HCT116 (cell line): ENCODE measurements around the gene PRSS53.

Source experiments
- EZH2 ChIP-seq: fragments of 200-600 bp; sonication (generic); IDR thresholded peaks from 2 replicates; pipeline ENCODE4 v1.6.1; 2017; ENCODE audit warnings: antibody characterized with exemption, mixed run types
- EZH2phosphoT487 ChIP-seq: fragments of 200-600 bp; IDR thresholded peaks from 2 replicates; pipeline ENCODE4 v1.6.1; 2018; ENCODE audit warnings: antibody characterized with exemption, borderline replicate concordance
- POLR2AphosphoS5 ChIP-seq: IDR thresholded peaks from 2 replicates; pipeline ENCODE4 v1.6.1; 2011; ENCODE audit warnings: mild to moderate bottlenecking, low read depth, low read length, moderate library complexity
- SIN3A ChIP-seq: IDR thresholded peaks from 2 replicates; pipeline ENCODE4 v1.6.1; 2012; ENCODE audit warnings: low read depth
- TCF7L2 ChIP-seq: IDR thresholded peaks from 2 replicates; pipeline ENCODE4 v1.7.0; 2011; ENCODE audit warnings: borderline replicate concordance, inconsistent platforms; ENCODE audit not compliant: insufficient read depth, insufficient read length; ENCODE audit errors: extremely low read depth
- ZFX ChIP-seq: fragments of 450-650 bp; IDR thresholded peaks from 2 replicates; pipeline ENCODE4 v1.6.1; 2017
- ZNF274 ChIP-seq: fragments of 200-500 bp; sonication (Bioruptor generic); IDR thresholded peaks from 2 replicates; pipeline ENCODE4 v1.6.1; 2014; ENCODE audit warnings: mild to moderate bottlenecking, low read depth, low read length, inconsistent platforms
- TF ChIP-seq, protein P1 (sequence below), 3 experiments: fragments of 200-600 bp in 1 of 3; sonication (generic) in 1 of 3; IDR thresholded peaks in 2 of 3; conservative IDR thresholded peaks in 1 of 3; 2 replicates each; pipeline ENCODE4 v1.5.1; 2012 to 2017; ENCODE audit warnings: low read depth in 2 of 3, low read length in 2 of 3, antibody characterized with exemption in 1 of 3, borderline replicate concordance in 1 of 3, control low read depth in 1 of 3, mild to moderate bottlenecking in 1 of 3, mixed read lengths in 1 of 3, mixed run types in 1 of 3, moderate library complexity in 1 of 3; ENCODE audit not compliant: insufficient read depth in 1 of 3

DNA sequence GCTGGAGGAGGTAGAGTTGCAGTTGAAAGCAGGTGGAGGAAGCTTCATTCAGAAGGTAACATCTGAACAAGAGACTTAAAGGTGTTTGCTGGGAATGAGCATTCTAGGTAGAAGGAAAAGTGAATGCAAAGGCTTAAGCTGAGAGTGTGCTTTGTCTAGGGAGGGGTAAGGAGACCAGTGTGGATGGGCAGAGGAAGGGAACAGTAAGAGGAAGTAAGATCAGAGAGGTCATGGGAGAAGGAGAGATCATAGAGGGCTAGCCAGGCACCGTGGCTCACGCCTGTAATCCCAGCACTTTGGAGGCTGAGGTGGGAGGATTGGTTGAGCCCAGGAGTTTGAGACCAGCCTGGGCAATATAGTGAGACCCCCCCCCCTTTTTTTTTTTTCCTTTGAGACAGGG is 52.1 kb downstream of the PRSS53 start:
- TF ChIP-seq EZH2phosphoT487 (no peak), EZH2 (no peak), ZFX (no peak), POLR2AphosphoS5 (no peak), ZNF274 (no peak), SIN3A (no peak), TCF7L2 (no peak)
- TF ChIP-seq, protein P1, sequence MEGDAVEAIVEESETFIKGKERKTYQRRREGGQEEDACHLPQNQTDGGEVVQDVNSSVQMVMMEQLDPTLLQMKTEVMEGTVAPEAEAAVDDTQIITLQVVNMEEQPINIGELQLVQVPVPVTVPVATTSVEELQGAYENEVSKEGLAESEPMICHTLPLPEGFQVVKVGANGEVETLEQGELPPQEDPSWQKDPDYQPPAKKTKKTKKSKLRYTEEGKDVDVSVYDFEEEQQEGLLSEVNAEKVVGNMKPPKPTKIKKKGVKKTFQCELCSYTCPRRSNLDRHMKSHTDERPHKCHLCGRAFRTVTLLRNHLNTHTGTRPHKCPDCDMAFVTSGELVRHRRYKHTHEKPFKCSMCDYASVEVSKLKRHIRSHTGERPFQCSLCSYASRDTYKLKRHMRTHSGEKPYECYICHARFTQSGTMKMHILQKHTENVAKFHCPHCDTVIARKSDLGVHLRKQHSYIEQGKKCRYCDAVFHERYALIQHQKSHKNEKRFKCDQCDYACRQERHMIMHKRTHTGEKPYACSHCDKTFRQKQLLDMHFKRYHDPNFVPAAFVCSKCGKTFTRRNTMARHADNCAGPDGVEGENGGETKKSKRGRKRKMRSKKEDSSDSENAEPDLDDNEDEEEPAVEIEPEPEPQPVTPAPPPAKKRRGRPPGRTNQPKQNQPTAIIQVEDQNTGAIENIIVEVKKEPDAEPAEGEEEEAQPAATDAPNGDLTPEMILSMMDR (IDR thresholded peaks at IDR 0.05 in 2 of 3, conservative IDR thresholded peaks at IDR 0.05 in 1 of 3; ENCODE audit: borderline replicate concordance in 1 of 3, insufficient read depth in 1 of 3, low read depth in 2 of 3, low read length in 2 of 3) = no peak
